Hindlimb muscle (tissue), 1 donor: ENCODE results near the gene CCDC167. TPM values are rescaled to one million over a fixed set of nuclear protein-coding genes. Genes with fewer than 3 reads are reported as not detected.

Experiments used
- DNase-seq: peaks from one replicate; pipeline ENCODE4 v3.0.0-alpha.2; 2013
- polyA plus RNA-seq: library from polyadenylated mRNA; unstranded; fragments of 120-200 nt; gene quantifications from one replicate; pipeline ENCODE4 v1.2.1, GENCODE V29; 2013; ENCODE audit not compliant: insufficient read length

The CCDC167 gene
- polyA plus RNA-seq, 1 donor = 19.1 TPM

GRCh38 chr6:37528541-37528940 is 28.8 kb upstream of the CCDC167 start:
- no peak for DNase-seq

- DNase-seq = no peak
These were observed 26.0 kb upstream of the CCDC167 start for GRCh38 chr6:37525460-37526357.

GRCh38 chr6:37524970-37525318 is 25.3 kb upstream of the CCDC167 start:
- DNase-seq = no peak

GRCh38 chr6:37524025-37524969 is 24.6 kb upstream of the CCDC167 start:
- no peak for DNase-seq

- no peak for DNase-seq
These were observed 23.7 kb upstream of the CCDC167 start for GRCh38 chr6:37523412-37523811.

- no peak for DNase-seq
These were observed 23.1 kb upstream of the CCDC167 start for GRCh38 chr6:37522836-37523235.

- DNase-seq = no peak
These were observed 22.0 kb upstream of the CCDC167 start for GRCh38 chr6:37521674-37522073.

- DNase-seq = no peak
These were observed 21.2 kb upstream of the CCDC167 start for GRCh38 chr6:37520926-37521325.

- DNase-seq = no peak
These were observed 19.8 kb upstream of the CCDC167 start for GRCh38 chr6:37519461-37519860.

- no peak for DNase-seq
These were observed 18.4 kb upstream of the CCDC167 start for GRCh38 chr6:37518116-37518515.

- no peak for DNase-seq
These were observed 17.7 kb upstream of the CCDC167 start for GRCh38 chr6:37517411-37517812.

GRCh38 chr6:37516920-37517405 is 17.3 kb upstream of the CCDC167 start:
- DNase-seq = no peak

- DNase-seq = no peak
These were observed 16.6 kb upstream of the CCDC167 start for GRCh38 chr6:37516076-37516919.

GRCh38 chr6:37515712-37516075 is 16.0 kb upstream of the CCDC167 start:
- no peak for DNase-seq

GRCh38 chr6:37514837-37515236 is 15.1 kb upstream of the CCDC167 start:
- DNase-seq = no peak

GRCh38 chr6:37514321-37514771 is 14.7 kb upstream of the CCDC167 start:
- DNase-seq = no peak

GRCh38 chr6:37513576-37513975 is 13.9 kb upstream of the CCDC167 start:
- DNase-seq = no peak

GRCh38 chr6:37513155-37513554 is 13.5 kb upstream of the CCDC167 start:
- DNase-seq = no peak

- no peak for DNase-seq
These were observed 12.8 kb upstream of the CCDC167 start for GRCh38 chr6:37512400-37513011.

- no peak for DNase-seq
These were observed 12.3 kb upstream of the CCDC167 start for GRCh38 chr6:37511910-37512399.

- no peak for DNase-seq
These were observed 11.5 kb upstream of the CCDC167 start for GRCh38 chr6:37511201-37511600.
